ENCODE data around the gene ATP6V0C.
A peak's percentile ranks its signal among the peaks of the same experiment; 100 is the strongest.

ATP6V0C gene

GRCh38 chr16:2513405-2514332 is at the start of gene ATP6V0C:
TSS of gene ATP6V0C (plus strand) at chr16:2513952. CDS start at chr16:2514104, 152 bp downstream.
- DNase-seq (ENCODE audit: low read depth in 2 of 2) = peak; percentile 77 to 86

- no peak for DNase-seq (ENCODE audit: low read depth in 2 of 2)
These were observed 49.4 kb upstream of the ATP6V0C start for GRCh38 chr16:2464333-2464732.

- DNase-seq (ENCODE audit: low read depth in 2 of 2) = no peak
These were observed 47.9 kb upstream of the ATP6V0C start for GRCh38 chr16:2465653-2466415.

- no peak for DNase-seq (ENCODE audit: low read depth in 2 of 2)
These were observed 46.9 kb upstream of the ATP6V0C start for GRCh38 chr16:2466667-2467527.

- DNase-seq (ENCODE audit: low read depth in 2 of 2) = no peak
These were observed 46.1 kb upstream of the ATP6V0C start for GRCh38 chr16:2467528-2468232.

- DNase-seq (ENCODE audit: low read depth in 2 of 2) = no peak
These were observed 45.5 kb upstream of the ATP6V0C start for GRCh38 chr16:2468233-2468724.

- no peak for DNase-seq (ENCODE audit: low read depth in 2 of 2)
These were observed 44.9 kb upstream of the ATP6V0C start for GRCh38 chr16:2468725-2469398.

- no peak for DNase-seq (ENCODE audit: low read depth in 2 of 2)
These were observed 44.1 kb upstream of the ATP6V0C start for GRCh38 chr16:2469399-2470233.

GRCh38 chr16:2470234-2470601 is 43.5 kb upstream of the ATP6V0C start:
- no peak for DNase-seq (ENCODE audit: low read depth in 2 of 2)

- DNase-seq (ENCODE audit: low read depth in 2 of 2) = no peak
These were observed 43.1 kb upstream of the ATP6V0C start for GRCh38 chr16:2470603-2471015.

- no peak for DNase-seq (ENCODE audit: low read depth in 2 of 2)
These were observed 42.6 kb upstream of the ATP6V0C start, which contains the start of gene NTN3 for GRCh38 chr16:2471016-2471652. TSS of gene NTN3 (plus strand) at chr16:2471297. CDS start at chr16:2471702, 405 bp downstream.

- no peak for DNase-seq (ENCODE audit: low read depth in 2 of 2)
These were observed 41.9 kb upstream of the ATP6V0C start for GRCh38 chr16:2471653-2472487.

GRCh38 chr16:2472488-2472864 is 41.3 kb upstream of the ATP6V0C start:
- DNase-seq (ENCODE audit: low read depth in 2 of 2) = no peak

- no peak for DNase-seq (ENCODE audit: low read depth in 2 of 2)
These were observed 40.8 kb upstream of the ATP6V0C start for GRCh38 chr16:2472885-2473445.

- peak in 1 of 2 donors; percentile 37 for DNase-seq (ENCODE audit: low read depth in 2 of 2)
These were observed 40.3 kb upstream of the ATP6V0C start for GRCh38 chr16:2473446-2473926.

- DNase-seq (ENCODE audit: low read depth in 2 of 2) = peak; percentile 26 to 58
These were observed 39.5 kb upstream of the ATP6V0C start for GRCh38 chr16:2473999-2474876.

Data from stimulated activated CD8-positive, alpha-beta memory T cell treated with anti-CD3 and anti-CD28 coated beads, Interleukin-7, amount 100 ng/mL, for 4 hours (primary cell).